Measurements from ENCODE around the gene RPE.

GRCh38 chr2:210020138-210020537 lies 17.7 kb downstream of the RPE start:
- TF ChIP-seq POLR2A (IDR thresholded peaks at IDR 0.05; ENCODE audit: low read depth, low read length) = no peak
- TF ChIP-seq SPI1 (IDR thresholded peaks at IDR 0.05; ENCODE audit: low read depth, low read length) = no peak
